Measurements from ENCODE around the gene ZFP92. TPM values are rescaled to one million over a fixed set of nuclear protein-coding genes. Genes with fewer than 3 reads are reported as not detected.

The ZFP92 gene
- total RNA-seq, 4 donors from 2014 or later, result 0.26 to 2.4 (median 0.88) TPM

DNA sequence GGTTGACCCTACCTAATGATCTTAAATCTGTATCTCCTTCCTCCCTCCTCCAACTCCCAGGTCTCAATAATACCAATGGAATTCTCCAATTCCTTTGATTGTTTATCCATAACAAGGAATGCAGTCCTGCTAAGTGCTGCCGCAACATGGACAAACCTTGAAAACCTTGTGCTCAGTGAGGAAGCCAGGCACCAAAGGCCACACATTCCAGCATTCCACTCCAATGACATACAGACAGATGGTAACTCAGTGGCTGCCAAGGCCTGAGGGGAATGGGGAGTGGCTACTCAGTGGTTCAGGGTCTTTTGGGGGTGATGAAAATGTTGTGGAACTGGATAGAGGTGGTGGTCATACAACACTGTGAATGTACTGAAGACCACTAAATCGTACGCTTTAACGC lies 48.7 kb downstream of the ZFP92 start:
- TF ChIP-seq POLR2A (IDR thresholded peaks at IDR 0.05), result no peak
- TF ChIP-seq, protein P1, sequence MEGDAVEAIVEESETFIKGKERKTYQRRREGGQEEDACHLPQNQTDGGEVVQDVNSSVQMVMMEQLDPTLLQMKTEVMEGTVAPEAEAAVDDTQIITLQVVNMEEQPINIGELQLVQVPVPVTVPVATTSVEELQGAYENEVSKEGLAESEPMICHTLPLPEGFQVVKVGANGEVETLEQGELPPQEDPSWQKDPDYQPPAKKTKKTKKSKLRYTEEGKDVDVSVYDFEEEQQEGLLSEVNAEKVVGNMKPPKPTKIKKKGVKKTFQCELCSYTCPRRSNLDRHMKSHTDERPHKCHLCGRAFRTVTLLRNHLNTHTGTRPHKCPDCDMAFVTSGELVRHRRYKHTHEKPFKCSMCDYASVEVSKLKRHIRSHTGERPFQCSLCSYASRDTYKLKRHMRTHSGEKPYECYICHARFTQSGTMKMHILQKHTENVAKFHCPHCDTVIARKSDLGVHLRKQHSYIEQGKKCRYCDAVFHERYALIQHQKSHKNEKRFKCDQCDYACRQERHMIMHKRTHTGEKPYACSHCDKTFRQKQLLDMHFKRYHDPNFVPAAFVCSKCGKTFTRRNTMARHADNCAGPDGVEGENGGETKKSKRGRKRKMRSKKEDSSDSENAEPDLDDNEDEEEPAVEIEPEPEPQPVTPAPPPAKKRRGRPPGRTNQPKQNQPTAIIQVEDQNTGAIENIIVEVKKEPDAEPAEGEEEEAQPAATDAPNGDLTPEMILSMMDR (IDR thresholded peaks at IDR 0.05), result no peak
- Histone ChIP-seq H3K27ac (no peak overlapping the region), H3K27me3 (no peaks in the 10 kb centered on the region), H3K4me3 (no peak overlapping the region), H3K4me1 (no peaks in the 10 kb centered on the region), H3K9me3 (no peaks in the 10 kb centered on the region), H3K36me3 (no peaks in the 10 kb centered on the region)
- DNase-seq, result no peak
- intact Hi-C loops (cut with DNase I; ENCODE audit: low total_unique reads), result no loop called here

DNA sequence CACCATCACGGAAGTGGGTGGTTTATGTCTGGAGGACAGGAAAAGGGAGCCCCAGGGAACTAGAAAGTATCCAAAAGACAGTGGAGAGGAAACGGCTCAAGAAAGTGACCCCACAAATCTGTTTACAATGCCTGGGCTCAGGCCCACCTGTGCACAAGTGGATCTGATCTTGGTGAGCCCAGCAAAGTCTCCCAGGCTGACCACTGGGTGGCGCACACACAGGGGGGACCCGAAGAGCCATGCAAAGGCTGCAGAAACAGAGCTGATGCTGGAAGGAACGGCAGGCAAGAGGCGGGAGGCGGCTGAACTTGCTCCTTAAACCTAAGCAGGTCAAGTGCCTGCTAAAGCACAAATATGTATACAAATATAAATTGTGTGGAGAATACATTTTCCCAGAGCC lies 49.6 kb downstream of the ZFP92 start:
- no peak for TF ChIP-seq POLR2A (IDR thresholded peaks at IDR 0.05)
- TF ChIP-seq, protein P1 (IDR thresholded peaks at IDR 0.05), result peak; percentile 29 to 48 (median 43)
- Histone ChIP-seq H3K36me3 (no peaks in the 10 kb centered on the region), H3K9me3 (no peaks in the 10 kb centered on the region), H3K27me3 (no peaks in the 10 kb centered on the region), H3K27ac (no peak overlapping the region), H3K4me3 (no peak overlapping the region), H3K4me1 (no peaks in the 10 kb centered on the region)
- intact Hi-C loops (cut with DNase I; ENCODE audit: low total_unique reads), result no loop called here
- peak in 1 of 2 donors; percentile 37 for DNase-seq

Small RNA genes lying within 50 kb of the gene (small RNA-seq; reads per million reads assigned to genes)
- gene RN7SL667P, result not detected

Other genes with a start within 250 kb of the ZFP92 start
- gene MAGEA1, start 232.2 kb upstream of the ZFP92 start, total RNA-seq, result not detected
- gene PNMA6F, start 89.7 kb upstream of the ZFP92 start, total RNA-seq, result not detected
- 10 to 100 TPM in 2 of 4 donors, 1 to 10 TPM in 2; 4.9 to 18.3 (median 11.2) TPM for gene ZNF275, start 77.3 kb upstream of the ZFP92 start, total RNA-seq
- not detected for gene PNMA6E, start 10.1 kb upstream of the ZFP92 start, total RNA-seq
- 1 to 10 TPM in 3 of 4 donors, not detected in 1; 1.4 to 3.2 (median 2.9) TPM for gene TREX2, start 34.6 kb downstream of the ZFP92 start, total RNA-seq
- 10 to 100 TPM in 3 of 4 donors, 1 to 10 TPM in 1; 5.1 to 34.4 (median 27.1) TPM for gene HAUS7, start 59.1 kb downstream of the ZFP92 start, total RNA-seq
- gene BGN, start 83.5 kb downstream of the ZFP92 start, total RNA-seq, result 10 to 100 TPM; 36.8 to 91.5 (median 50.0) TPM
- gene ATP2B3, start 106.2 kb downstream of the ZFP92 start, total RNA-seq, result 1 to 10 TPM in 1 of 4 donors, under 1 TPM in 1, not detected in 2; 0.09 to 3.5 TPM
- 10 to 100 TPM; 14.9 to 94.5 (median 29.3) TPM for gene CCNQ, start 187.7 kb downstream of the ZFP92 start, total RNA-seq
- under 1 TPM in 1 of 4 donors, not detected in 3; 0.21 TPM for gene DUSP9, start 235.7 kb downstream of the ZFP92 start, total RNA-seq